A549 (cell line): ENCODE results near the gene ADAMTS2.

Experiments
- PBX3 ChIP-seq: IDR thresholded peaks from 2 replicates; pipeline ENCODE4 v1.6.1; 2012
- RNF2 ChIP-seq: fragments of 200-600 bp; sonication (generic); IDR thresholded peaks from 2 replicates; pipeline ENCODE4 v1.6.1; 2016; ENCODE audit warnings: low read depth, mild to moderate bottlenecking, antibody characterized with exemption, moderate library complexity, borderline replicate concordance

- TF ChIP-seq PBX3 = no peak
- no peak for TF ChIP-seq RNF2
These were observed 150.9 kb downstream of the ADAMTS2 start for GRCh38 chr5:179194201-179194910.
